ENCODE results near the gene U2SURP. TPM values are rescaled to one million over a fixed set of nuclear protein-coding genes. Genes with fewer than 3 reads are reported as not detected.

The U2SURP gene
- total RNA-seq, 1 donor from 2014 or later = 232 TPM

DNA sequence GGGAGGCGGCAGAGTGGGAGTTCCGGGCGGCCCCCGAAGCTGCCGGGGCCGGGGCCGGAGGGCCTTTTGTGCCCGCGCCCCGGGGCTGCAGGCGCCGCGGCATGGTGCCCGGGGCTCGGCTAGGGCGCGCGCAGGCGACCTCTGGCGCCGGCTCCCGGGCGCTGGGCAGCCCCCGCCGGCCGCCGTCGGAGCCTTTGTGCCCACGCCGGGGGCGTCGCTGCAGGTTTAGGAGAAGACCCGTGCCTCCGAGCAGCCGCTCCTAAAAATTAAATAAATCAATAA, 38.2 kb upstream of the U2SURP start:
- Mint-ChIP-seq H3K27me3 (ENCODE audit: insufficient read depth, low read depth) (peaks cover 19% of the 10 kb centered on the region), H3K4me3 (peak overlapping the region; percentile 93), H3K4me1 (peaks cover 13% of the 10 kb centered on the region), H3K36me3 (peaks cover 9% of the 10 kb centered on the region), H3K27ac (no peak overlapping the region), H3K9me3 (peaks cover 13% of the 10 kb centered on the region)
- Histone ChIP-seq H3K4me1 (peaks cover 3% of the 10 kb centered on the region), H3F3A (ENCODE audit: low read depth) (peaks cover 23% of the 10 kb centered on the region), H3K9me3 (ENCODE audit: low read depth) (no peaks in the 10 kb centered on the region), H3K27me3 (peaks cover 60% of the 10 kb centered on the region), H3K79me2 (ENCODE audit: low read depth) (no peaks in the 10 kb centered on the region), H4K20me1 (ENCODE audit: low read depth) (no peaks in the 10 kb centered on the region), H3K9ac (no peak overlapping the region), H3K4me3 (peak overlapping the region; percentile 93), H2AFZ (replicated peaks) (peak overlapping the region; percentile 100), H3K27ac (no peak overlapping the region), H3K36me3 (no peaks in the 10 kb centered on the region), H3K4me2 (peak overlapping the region; percentile 76)
- DNase-seq (ENCODE audit: low spot score) = peak; percentile 67
- peak; percentile 16 for TF ChIP-seq CTCF (IDR thresholded peaks at IDR 0.05)
- TF ChIP-seq EZH2 (IDR thresholded peaks at IDR 0.05) = no peak

DNA sequence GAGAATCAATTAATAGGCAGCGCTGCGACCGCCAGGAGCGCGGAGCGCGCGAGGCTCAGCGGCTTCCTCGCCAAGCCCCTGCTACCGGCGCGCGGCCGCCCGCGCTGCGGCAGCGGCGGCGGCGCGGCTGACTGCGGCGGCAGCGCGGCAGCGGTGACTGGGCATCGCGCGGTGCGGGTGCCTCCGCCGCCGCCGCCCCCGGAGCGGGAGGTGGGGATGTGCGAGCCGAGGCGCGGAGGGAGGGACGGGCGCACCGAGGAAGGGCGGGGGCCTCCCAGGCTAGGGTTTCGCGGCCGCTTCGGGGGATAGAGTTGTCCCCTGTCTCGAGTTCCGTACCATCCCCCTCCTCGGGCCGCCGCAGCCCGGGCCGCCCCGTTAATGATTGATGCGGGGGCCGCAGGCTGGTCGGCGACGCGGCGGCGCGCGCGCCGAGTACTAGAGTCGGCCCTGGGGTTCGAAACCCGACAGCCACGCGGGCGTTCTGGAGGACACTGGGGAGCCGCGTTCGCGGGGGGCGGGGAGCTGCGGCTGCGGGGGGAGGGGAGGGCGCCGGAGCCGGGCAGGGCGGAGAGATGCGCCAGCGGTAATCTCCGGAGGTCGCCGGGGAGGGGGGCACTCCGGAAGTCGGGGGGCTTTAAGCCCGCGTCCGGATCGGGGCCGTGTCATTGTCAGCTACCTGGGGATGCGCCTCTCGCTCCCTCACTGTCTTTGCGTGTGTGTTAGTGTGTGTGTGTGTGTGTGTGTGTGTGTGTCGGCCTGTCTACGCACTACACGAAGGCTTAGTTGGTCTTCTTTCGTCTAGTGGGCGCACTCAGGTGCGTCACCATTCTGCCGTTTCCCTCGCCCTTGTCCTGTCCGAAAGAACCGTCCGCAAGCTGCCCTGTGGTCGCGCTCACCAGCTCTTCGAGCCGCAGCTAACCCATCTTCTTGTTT, 37.6 kb upstream of the U2SURP start, which contains the start of gene PAQR9:
TSS of gene PAQR9 (minus strand) at position 159 of the 933 bp plus-strand sequence. CDS start 338 bp downstream, outside the sequence.
- Histone ChIP-seq H3K9ac (no peak within 1 kb of the TSS), H3K79me2 (ENCODE audit: low read depth) (no peaks in the 10 kb centered on the region), H3K4me3 (peak within 1 kb of the TSS; percentile 93), H4K20me1 (ENCODE audit: low read depth) (no peaks in the 10 kb centered on the region), H3K36me3 (no peaks in the 10 kb centered on the region), H3F3A (ENCODE audit: low read depth) (peaks cover 23% of the 10 kb centered on the region), H3K27me3 (peaks cover 60% of the 10 kb centered on the region), H3K4me1 (peaks cover 3% of the 10 kb centered on the region), H2AFZ (replicated peaks) (peak within 1 kb of the TSS; percentile 100), H3K27ac (no peak within 1 kb of the TSS), H3K9me3 (ENCODE audit: low read depth) (no peaks in the 10 kb centered on the region), H3K4me2 (peak within 1 kb of the TSS; percentile 76)
- Mint-ChIP-seq H3K36me3 (peaks cover 9% of the 10 kb centered on the region), H3K4me1 (peaks cover 13% of the 10 kb centered on the region), H3K4me3 (peak within 1 kb of the TSS; percentile 97), H3K27me3 (ENCODE audit: insufficient read depth, low read depth) (peaks cover 19% of the 10 kb centered on the region), H3K9me3 (peaks cover 13% of the 10 kb centered on the region), H3K27ac (peak within 1 kb of the TSS; percentile 67)
- TF ChIP-seq EZH2 (IDR thresholded peaks at IDR 0.05) (peak; percentile 39), EZH2phosphoT487 (IDR thresholded peaks at IDR 0.05) (no peak)
- peak; percentile 83 for DNase-seq (ENCODE audit: low spot score)

GRCh38 chr3:142965581-142965980, 35.8 kb upstream of the U2SURP start:
- H3K4me2 ChIP-seq = no peak overlapping the region
- no peak overlapping the region for H2AFZ ChIP-seq (replicated peaks)
- H3K27ac ChIP-seq = no peak overlapping the region
- H3K9ac ChIP-seq = no peak overlapping the region
- H3K27ac Mint-ChIP-seq = no peak overlapping the region
- no peaks in the 10 kb centered on the region for H3K79me2 ChIP-seq (ENCODE audit: low read depth)
- H3K9me3 ChIP-seq (ENCODE audit: low read depth) = no peaks in the 10 kb centered on the region
- H3K36me3 ChIP-seq = no peaks in the 10 kb centered on the region
- H4K20me1 ChIP-seq (ENCODE audit: low read depth) = no peaks in the 10 kb centered on the region
- peaks cover 13% of the 10 kb centered on the region for H3K9me3 Mint-ChIP-seq
- H3K4me1 Mint-ChIP-seq = peaks cover 13% of the 10 kb centered on the region
- H3K36me3 Mint-ChIP-seq = peaks cover 9% of the 10 kb centered on the region
- no peak overlapping the region for H3K4me3 ChIP-seq
- no peak for DNase-seq (ENCODE audit: low spot score)
- H3K27me3 Mint-ChIP-seq (ENCODE audit: insufficient read depth, low read depth) = peaks cover 19% of the 10 kb centered on the region
- TF ChIP-seq EZH2 (IDR thresholded peaks at IDR 0.05) (no peak), CTCF (IDR thresholded peaks at IDR 0.05) (no peak), EZH2phosphoT487 (IDR thresholded peaks at IDR 0.05) (no peak)
- H3K27me3 ChIP-seq = peaks cover 60% of the 10 kb centered on the region
- peaks cover 23% of the 10 kb centered on the region for H3F3A ChIP-seq (ENCODE audit: low read depth)
- peaks cover 3% of the 10 kb centered on the region for H3K4me1 ChIP-seq
- H3K4me3 Mint-ChIP-seq = no peak overlapping the region

DNA sequence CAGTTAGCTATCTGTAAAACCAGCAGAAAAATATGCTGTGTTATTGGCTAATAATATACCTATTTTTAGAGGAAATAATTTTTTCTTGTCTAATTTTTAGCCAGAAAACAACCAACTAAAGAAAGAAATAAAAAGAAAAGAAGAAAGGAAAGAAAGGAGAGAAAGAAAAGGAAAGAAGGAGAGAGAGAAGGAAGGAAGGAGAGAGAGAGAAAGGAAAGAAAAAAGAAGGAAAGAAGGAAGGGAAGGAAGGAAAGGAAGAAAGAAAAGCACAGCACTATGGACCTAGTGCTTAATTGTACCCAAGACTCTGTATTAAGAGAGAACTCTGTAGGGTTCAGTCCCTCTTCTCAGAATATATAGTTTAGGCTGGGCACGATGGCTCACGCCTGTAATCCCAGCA, 34.6 kb upstream of the U2SURP start:
- H4K20me1 ChIP-seq (ENCODE audit: low read depth) = no peaks in the 10 kb centered on the region
- no peak for DNase-seq (ENCODE audit: low spot score)
- Mint-ChIP-seq H3K4me1 (peaks cover 13% of the 10 kb centered on the region), H3K27me3 (ENCODE audit: insufficient read depth, low read depth) (peaks cover 17% of the 10 kb centered on the region), H3K4me3 (no peak overlapping the region), H3K9me3 (peaks cover 10% of the 10 kb centered on the region), H3K36me3 (peaks cover 9% of the 10 kb centered on the region), H3K27ac (no peak overlapping the region)
- no peak overlapping the region for H3K27ac ChIP-seq
- no peaks in the 10 kb centered on the region for H3K4me1 ChIP-seq
- H3K27me3 ChIP-seq = peaks cover 48% of the 10 kb centered on the region
- H3K9ac ChIP-seq = no peak overlapping the region
- H2AFZ ChIP-seq (replicated peaks) = no peak overlapping the region
- TF ChIP-seq EZH2 (IDR thresholded peaks at IDR 0.05) (no peak), CTCF (IDR thresholded peaks at IDR 0.05) (no peak), EZH2phosphoT487 (IDR thresholded peaks at IDR 0.05) (no peak)
- H3K4me3 ChIP-seq = no peak overlapping the region
- no peaks in the 10 kb centered on the region for H3K9me3 ChIP-seq (ENCODE audit: low read depth)
- H3K4me2 ChIP-seq = no peak overlapping the region
- H3K36me3 ChIP-seq = no peaks in the 10 kb centered on the region
- H3K79me2 ChIP-seq (ENCODE audit: low read depth) = no peaks in the 10 kb centered on the region
- H3F3A ChIP-seq (ENCODE audit: low read depth) = peaks cover 17% of the 10 kb centered on the region
